Cardiac muscle cell (in vitro differentiated cells and primary cell): ENCODE data around the gene EIF4B. TPM values are rescaled to one million over a fixed set of nuclear protein-coding genes. Genes with fewer than 3 reads are reported as not detected.

Source experiments
- DNase-seq, 2 donors: peaks; one replicate each; pipeline versions ENCODE4 v3.0.0 to v3.0.0-alpha.2; 2010 to 2017; ENCODE audit warnings: low read depth in 1 of 2, low spot score in 1 of 2
- H3K27ac ChIP-seq: fragments of 200-600 bp; sonication (generic); 2 replicates; pipeline ENCODE4 v1.5.1; 2016
- H3K27me3 ChIP-seq: fragments of 200-600 bp; sonication (generic); 2 replicates; pipeline ENCODE4 v1.6.0; 2016; ENCODE audit warnings: control low read depth
- H3K36me3 ChIP-seq: fragments of 200-600 bp; sonication (generic); 2 replicates; pipeline ENCODE4 v1.5.1; 2016; ENCODE audit warnings: control low read depth
- H3K4me1 ChIP-seq: fragments of 200-600 bp; sonication (generic); 2 replicates; pipeline ENCODE4 v1.8.1; 2017; ENCODE audit warnings: low read depth, mild to moderate bottlenecking, mixed run types
- H3K4me3 ChIP-seq: fragments of 200-600 bp; sonication (generic); 2 replicates; pipeline ENCODE4 v1.5.1; 2016; ENCODE audit warnings: mild to moderate bottlenecking
- H3K9me3 ChIP-seq: fragments of 200-600 bp; sonication (generic); 2 replicates; pipeline ENCODE4 v1.5.1; 2017; ENCODE audit warnings: low read depth, mild to moderate bottlenecking, control low read depth
- CTCF ChIP-seq: IDR thresholded peaks from 2 replicates; pipeline ENCODE4 v1.5.1; 2012; ENCODE audit warnings: low read depth, mild to moderate bottlenecking, low read length
- polyA plus RNA-seq: library from polyadenylated mRNA; unstranded; fragments of >200 nt; fragmentation: Nextera tagmentation; extraction: Ambion mirVana; gene quantifications from 2 replicates; pipeline ENCODE4 v1.2.1, GENCODE V29; 2016
- total RNA-seq: library from RNA; depleted of rRNA; stranded (reverse); fragments of >200 nt; gene quantifications from 2 replicates; pipeline ENCODE4 v1.2.3, GENCODE V29; 2016

EIF4B gene
- total and polyA plus RNA-seq, 2 experiments from 2014 or later, result 50.0 to 722 TPM

- no peak for TF ChIP-seq CTCF
- DNase-seq, result no peak
- H3K4me1 ChIP-seq, result peaks cover 49% of the 10 kb centered on the region
- no peak overlapping the region for H3K4me3 ChIP-seq
- no peaks in the 10 kb centered on the region for H3K27me3 ChIP-seq
- peak overlapping the region; percentile 64 for H3K27ac ChIP-seq
- no peaks in the 10 kb centered on the region for H3K9me3 ChIP-seq
- H3K36me3 ChIP-seq, result peaks cover 3% of the 10 kb centered on the region
Observed at GRCh38 chr12:53076461-53076860, 70.2 kb downstream of the EIF4B start.

DNA sequence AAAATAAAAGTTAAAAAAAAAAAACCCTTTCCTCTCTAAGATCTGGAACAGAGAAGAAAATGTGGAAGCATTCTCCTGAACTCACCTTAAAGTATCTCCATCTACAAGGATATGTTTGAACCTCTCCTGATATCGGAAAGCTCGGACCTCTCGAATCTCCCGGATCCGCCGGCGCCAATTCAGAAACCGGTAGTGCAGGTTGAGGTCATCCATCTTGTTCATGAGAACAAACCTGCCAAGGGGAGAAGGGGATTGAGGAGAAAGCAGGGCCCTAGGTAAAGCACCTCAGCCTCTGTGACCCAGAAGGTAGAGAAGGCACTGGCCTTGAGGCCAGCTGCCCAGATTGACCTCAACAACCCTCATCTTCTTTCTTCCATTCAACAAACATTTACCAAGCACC lies 70.8 kb downstream of the EIF4B start:
- no peaks in the 10 kb centered on the region for H3K9me3 ChIP-seq
- no peak overlapping the region for H3K27ac ChIP-seq
- peaks cover 3% of the 10 kb centered on the region for H3K36me3 ChIP-seq
- no peaks in the 10 kb centered on the region for H3K27me3 ChIP-seq
- TF ChIP-seq CTCF, result no peak
- no peak for DNase-seq
- peaks cover 44% of the 10 kb centered on the region for H3K4me1 ChIP-seq
- H3K4me3 ChIP-seq, result no peak overlapping the region

DNA sequence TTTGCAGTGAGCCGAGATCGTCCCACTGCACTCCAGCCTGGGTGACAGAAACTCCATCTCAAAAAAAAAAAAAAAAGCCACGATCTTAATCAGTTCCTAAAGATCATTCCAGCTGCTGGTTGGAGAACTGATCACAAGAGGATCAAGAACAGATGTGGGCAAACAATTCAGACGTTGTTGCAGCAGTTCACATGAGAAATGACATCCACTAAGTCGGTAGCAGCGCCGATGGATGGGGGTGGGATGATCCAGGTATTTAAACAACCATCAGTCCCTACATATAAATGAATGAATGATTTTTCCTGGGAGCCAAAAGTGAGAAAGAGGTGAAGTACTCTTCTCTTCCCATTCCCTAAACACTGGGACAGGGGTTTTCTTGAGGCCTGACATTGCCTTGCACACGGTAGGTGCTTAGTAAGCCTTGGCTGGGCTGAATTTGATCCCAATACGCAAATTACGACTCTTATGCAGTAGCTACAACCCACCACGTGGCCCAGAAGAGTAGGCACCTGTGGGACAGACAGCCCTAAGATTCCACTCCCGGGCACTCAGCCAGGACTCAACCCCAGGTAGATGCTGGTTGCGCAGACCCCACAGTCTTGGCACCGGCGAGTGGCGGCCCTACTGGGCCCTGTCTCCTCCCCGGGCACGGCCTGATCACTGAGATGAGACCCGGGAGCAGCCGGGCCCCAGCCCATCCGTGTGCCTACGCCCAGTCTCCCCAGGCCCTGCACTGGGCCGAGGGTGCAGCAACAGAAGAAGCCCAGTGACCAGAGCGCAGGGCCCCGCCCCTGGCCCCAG lies 72.4 kb downstream of the EIF4B start:
- no peak for DNase-seq
- H3K27me3 ChIP-seq, result no peaks in the 10 kb centered on the region
- H3K4me1 ChIP-seq, result peaks cover 30% of the 10 kb centered on the region
- H3K36me3 ChIP-seq, result peaks cover 3% of the 10 kb centered on the region
- peak overlapping the region; percentile 74 for H3K27ac ChIP-seq
- H3K9me3 ChIP-seq, result no peaks in the 10 kb centered on the region
- H3K4me3 ChIP-seq, result peak overlapping the region; percentile 33
- TF ChIP-seq CTCF, result no peak

DNA sequence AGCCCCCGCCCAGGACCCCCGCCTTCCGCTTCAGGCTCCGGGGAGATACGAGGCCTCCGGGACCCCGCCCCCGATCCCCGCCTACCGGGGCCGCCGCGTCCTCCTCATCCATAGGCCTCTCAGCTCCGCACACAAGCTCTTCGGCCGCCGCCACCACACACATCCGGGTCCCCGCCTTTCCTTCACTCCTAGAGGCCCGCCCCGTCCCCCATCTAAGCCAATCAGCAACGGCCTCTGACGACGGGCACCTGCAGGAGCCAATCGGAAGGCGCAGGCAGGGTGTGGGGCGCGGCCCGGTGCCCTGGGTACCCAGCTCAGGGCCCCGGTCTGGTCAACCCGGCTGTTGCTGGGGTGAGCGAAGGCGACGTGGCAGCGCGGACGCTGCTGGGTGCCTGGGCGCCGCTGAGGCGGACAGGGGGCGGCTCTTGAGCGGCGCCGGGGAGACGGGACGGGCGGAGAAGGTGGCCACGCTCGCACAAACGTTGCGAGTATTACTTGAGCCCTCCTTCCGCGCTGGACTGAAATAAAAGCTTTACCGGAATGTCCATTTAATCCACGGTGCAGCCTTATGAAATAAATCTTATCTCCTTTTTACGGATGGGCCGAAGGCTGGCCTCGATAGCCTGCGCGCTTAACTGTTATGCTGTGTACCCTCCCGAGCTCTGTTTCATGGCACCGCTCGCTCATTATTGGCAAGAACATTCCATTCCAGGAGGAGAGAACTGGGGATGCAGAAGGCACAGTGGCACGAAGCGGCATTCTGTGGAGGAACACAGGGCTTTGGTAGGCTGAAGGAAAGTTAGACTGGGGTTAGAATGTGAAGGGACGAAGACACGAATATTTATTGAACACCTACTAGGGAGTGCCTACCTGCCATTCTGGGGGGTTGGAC lies 73.2 kb downstream of the EIF4B start, which contains the start of gene SPRYD3:
TSS of gene SPRYD3 (minus strand) at position 165 of the 892 bp plus-strand sequence. CDS start at position 108, 57 bp downstream.
- peaks cover under 1% of the 10 kb centered on the region for H3K36me3 ChIP-seq
- no peaks in the 10 kb centered on the region for H3K9me3 ChIP-seq
- no peaks in the 10 kb centered on the region for H3K27me3 ChIP-seq
- H3K27ac ChIP-seq, result peak within 1 kb of the TSS; percentile 90
- peak within 1 kb of the TSS; percentile 43 for H3K4me3 ChIP-seq
- H3K4me1 ChIP-seq, result peaks cover 27% of the 10 kb centered on the region
- TF ChIP-seq CTCF, result no peak
- peak; percentile 98 to 99 for DNase-seq

DNA sequence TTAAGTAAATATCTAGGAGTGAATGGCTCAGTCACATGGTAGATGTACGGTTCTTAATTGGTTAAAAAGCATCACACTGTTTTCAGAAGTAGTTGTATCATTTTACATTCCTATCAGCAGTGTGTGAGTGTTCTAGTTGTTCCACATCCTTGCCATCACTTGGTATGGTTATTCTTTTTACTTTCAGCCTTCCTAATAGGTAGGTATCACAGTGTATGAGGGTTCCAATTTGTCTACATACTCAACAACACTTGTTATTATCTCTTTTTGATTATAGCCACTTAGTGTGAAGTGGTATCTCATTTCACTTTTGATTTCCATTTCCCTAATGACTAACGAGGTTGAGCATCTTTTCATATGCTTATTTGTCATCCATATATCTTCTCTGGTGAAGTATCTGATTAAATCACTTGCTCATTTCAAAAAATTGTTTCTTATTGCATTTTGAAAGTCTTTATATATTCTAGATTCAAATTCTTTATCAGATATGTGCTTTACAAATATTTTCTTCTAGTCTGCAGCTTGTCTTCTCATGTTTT lies 76.5 kb downstream of the EIF4B start:
- Histone ChIP-seq H3K27ac (no peak overlapping the region), H3K27me3 (no peaks in the 10 kb centered on the region), H3K36me3 (no peaks in the 10 kb centered on the region), H3K4me1 (peaks cover 17% of the 10 kb centered on the region), H3K4me3 (no peak overlapping the region), H3K9me3 (no peaks in the 10 kb centered on the region)
- no peak for TF ChIP-seq CTCF
- no peak for DNase-seq
